ENCODE data around the gene FXYD1.
"Not testable (repeated sequence)": the region's sequence is repeated elsewhere in the genome, so short reads cannot be mapped to it uniquely, and the experiment has no call there.

Gene FXYD1

GRCh38 chr19:35138305-35138892 lies at the start of gene FXYD1:
Gene FXYD1 (plus strand): TSS chr19:35138824. CDS start chr19:35140080, 1,256 bp downstream.
- no peak for DNase-seq

DNA sequence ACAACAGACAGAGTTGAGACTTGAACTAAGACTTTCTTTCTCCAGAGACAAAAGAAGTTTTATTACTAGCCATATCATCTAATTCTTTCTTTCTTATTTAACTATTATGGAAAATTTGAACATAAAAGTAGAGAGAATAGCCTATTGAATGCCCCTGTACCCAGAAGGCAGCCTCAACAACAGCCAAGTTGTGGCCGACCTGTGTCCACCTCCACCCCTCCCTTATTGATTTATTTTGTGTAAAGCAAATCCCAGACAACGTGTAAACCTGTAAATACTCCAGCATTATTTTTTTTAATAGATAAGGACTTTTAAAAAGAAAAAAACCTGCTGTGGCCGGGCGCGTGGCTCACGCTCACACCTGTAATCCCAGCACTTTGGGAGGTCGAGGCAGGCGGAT lies 49.1 kb upstream of the FXYD1 start:
- no peak for DNase-seq

- DNase-seq, result no peak
Observed at GRCh38 chr19:35090160-35090505, 48.5 kb upstream of the FXYD1 start.

GRCh38 chr19:35090506-35091214 lies 48.0 kb upstream of the FXYD1 start:
- DNase-seq, result no peak

- no peak for DNase-seq
Observed at GRCh38 chr19:35093430-35093829, 45.2 kb upstream of the FXYD1 start.

DNA sequence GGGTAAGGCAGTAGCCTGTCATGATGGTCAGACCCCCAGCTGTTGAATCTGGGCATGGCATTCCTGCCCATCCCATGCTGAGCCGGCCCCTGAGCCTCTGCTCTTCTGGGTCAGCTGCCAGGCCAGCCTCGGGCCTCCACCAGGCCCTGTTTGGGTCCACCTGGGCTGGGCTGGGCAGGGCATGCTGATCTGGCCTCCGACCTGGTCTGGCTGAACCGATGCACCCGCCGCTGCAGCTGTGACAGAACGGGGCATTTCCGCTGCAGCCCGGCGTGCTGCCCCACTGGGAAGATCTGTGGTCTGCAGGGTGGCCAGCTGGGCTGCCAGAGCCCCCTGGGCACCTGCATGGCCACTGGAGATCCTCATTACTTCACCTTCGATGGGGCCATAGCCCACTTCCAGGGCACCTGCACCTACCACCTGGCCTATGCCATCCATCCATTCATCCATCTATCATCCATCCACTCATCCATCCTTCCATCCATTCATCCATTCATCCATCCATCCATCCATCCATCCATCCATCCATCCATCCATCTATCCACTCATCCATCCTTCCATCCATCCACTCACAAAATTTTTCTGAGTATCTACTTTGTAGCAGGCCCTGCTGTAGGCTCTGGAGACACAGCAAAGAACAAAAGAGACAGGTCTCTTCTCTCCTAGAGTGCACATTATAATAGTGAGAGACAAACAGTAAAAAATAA lies 44.5 kb upstream of the FXYD1 start:
- no peak for DNase-seq

DNA sequence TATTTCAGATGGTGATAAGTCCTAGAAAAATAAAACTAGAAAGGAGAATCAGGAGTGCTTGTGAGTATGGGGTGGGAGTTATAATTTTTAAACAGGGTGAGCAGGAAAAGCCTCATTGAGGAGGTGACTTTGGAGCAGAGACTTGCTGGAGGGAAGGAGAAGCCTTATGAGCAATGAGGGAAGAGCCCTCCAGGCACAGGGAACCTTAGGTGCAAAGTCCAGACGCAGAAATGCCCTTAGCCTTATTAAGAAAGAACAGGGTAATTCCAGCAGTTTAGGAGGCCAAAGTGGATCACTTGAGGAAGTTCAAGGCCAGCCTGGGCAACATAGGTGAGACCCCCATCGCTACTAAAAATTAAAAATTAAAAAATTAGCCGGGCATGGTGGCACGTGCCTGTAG lies 44.0 kb upstream of the FXYD1 start:
- no peak for DNase-seq

DNA sequence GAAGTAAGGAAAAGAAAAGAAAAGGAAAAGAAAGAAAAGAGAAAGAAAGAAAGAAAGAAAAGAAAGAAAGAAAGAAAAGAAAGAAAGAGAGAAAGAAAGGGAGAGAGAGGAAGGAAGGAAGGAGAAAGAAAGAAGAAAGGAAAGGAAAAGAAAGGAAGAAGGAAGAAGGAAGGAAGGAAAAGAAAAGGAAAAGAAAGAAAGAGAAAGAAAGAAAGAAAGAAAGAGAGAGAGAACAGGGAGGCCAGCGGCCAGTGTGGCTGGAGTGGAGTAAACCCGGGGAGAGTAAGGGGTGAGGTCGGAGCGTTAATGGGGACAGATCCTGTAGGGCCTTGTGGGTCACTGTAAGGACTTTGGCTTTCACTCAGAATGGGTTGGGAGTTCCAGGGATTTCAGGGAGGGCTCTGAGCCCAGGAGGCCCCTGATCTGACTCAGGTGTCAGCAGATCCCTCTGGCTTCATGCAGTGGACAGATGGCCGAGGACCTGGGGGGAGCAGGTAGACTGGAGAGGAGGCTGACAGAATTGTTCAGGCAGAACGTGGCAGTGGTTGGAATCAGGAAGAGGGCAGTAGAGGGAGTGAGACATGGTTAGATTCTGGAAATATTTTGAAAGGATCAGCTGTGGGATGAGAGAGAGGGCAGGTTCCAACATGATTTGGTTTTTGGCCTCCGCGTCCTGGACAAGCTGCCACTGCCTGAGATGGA lies 42.8 kb upstream of the FXYD1 start:
- DNase-seq, result no peak

DNA sequence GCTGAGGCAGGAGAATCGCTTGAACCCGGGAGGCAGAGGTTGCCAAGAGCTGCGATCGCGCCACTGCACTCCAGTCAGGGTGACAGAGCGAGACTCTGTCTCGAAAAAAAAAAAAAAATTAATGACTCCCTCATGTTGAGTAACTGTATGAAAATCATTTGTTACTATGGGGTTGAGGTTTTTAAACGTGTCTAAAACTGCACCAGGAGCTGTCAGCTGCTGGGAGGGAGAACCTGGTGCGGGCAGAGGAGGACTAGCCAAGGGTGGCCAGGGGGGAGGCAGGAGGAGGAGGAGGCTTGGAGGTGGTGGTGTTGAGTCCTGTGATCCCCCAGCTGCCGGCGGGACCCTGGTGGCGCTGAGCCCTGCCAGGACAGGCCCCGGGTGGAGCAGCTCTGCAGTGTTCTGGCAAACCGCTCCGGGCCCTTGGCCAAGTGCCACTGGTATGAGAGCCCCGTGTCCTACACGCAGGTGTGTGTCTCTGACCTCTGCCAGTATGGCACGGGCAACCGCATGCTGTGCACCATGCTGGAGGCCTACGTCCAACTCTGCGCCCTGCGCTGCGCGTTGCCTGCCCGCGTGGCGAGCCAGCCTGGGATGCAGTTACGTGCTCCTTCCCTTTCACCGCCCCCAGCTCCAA lies 40.1 kb upstream of the FXYD1 start:
- no peak for DNase-seq

DNA sequence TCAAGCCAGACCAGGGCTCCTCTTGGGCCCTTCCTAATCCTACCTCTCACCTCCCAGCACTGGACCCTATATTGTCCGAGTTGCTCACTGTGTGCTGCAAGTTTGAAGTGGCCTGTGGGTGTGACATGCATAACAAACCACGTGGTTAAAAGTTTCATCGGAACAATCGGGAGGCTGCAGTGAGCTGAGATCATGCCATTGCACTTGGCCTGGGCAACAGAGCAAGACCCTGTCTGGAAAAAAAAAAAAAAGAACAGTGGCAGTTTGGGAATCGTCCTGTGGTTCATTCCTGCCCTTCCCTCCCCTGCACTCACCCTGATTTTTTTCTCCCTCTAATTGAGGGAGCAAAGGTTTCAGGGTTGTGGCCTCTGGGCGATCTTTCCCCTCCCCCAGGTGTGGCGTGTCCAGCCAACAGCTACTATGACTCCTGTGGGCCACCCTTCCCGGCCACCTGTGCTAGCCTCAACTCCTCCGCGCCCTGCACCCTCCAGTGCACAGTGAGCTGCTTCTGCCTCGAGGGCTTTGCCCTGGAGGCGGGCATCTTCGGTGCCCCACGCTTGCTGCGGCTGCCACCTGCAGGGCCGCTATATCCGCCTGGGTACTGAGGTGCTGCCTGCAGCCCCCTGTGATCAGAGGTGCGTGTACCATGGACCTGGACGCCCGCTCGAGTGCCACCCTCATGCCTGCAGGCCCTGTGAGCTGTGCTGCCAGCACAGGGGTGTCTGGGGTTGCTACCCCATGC lies 39.3 kb upstream of the FXYD1 start:
- DNase-seq, result no peak

DNA sequence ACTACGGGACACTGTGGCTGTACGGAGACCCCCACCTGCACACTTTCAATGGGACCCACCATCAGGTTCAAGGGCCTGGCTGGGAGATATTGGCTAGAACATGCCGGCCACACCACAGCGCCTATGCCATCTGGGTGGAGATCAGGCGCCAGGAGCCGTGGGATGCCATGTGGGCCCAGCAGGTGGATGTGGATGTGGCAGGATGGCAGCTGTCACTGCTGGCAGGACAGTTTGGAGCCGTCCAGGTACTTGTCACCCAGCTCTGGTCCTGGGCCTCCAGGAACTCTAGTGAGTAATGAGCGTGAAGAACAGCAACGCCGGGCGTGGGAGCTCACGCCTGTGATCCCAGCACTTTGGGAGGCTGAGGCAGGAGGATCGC lies 38.7 kb upstream of the FXYD1 start:
- DNase-seq, result no peak

- DNase-seq, result no peak
Observed at GRCh38 chr19:35100588-35101533, 37.8 kb upstream of the FXYD1 start.

GRCh38 chr19:35101949-35102348 lies 36.7 kb upstream of the FXYD1 start:
- DNase-seq, result not testable (repeated sequence)

- DNase-seq, result not testable (repeated sequence)
Observed at GRCh38 chr19:35103614-35104013, 35.0 kb upstream of the FXYD1 start.

DNA sequence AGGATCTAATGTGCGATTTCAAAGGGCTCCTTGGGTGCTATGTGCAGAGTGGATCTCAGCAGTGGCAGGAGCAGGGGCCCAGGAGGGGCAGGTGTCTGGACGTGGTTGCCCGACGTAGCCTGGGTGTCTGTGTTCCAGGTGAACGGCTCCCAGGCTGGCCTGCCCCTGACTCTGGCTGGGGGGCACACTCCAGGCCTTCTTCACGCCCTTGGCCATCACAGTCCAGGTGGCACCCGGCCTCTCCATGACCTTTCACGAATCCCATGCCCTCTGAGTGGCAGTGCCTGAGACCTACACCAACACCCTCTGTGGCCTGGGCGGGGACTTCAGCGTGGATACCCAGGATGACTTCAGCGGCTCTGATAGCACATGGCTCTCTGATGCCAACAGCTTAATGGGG lies 34.3 kb upstream of the FXYD1 start:
- DNase-seq, result no peak

DNA sequence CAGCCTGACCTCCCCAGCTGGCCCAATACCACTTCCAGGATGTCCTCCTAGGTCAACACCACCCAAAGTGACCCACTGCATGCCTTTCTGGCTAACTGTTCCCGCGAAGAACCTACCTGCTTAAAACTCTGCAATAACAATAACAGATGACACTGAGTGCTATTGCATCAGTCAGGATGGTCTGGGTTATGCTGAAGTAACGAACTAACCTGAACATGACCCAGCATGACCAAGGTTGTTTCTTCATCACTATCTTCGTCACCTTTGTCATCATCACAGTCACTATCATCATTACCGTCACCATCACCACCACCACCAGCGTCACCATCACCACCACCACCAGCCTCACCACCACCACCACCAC lies 33.6 kb upstream of the FXYD1 start:
- no peak for DNase-seq

- DNase-seq, result no peak
Observed at GRCh38 chr19:35105411-35106290, 33.0 kb upstream of the FXYD1 start.

GRCh38 chr19:35106291-35106583 lies 32.4 kb upstream of the FXYD1 start:
- DNase-seq, result no peak

GRCh38 chr19:35106898-35107541 lies 31.6 kb upstream of the FXYD1 start:
- no peak for DNase-seq

- no peak for DNase-seq
Observed at GRCh38 chr19:35107545-35107944, 31.1 kb upstream of the FXYD1 start.

Data from SIG-M5 (cell line).